ENCODE results near the gene PWP1.

Gene PWP1

DNA sequence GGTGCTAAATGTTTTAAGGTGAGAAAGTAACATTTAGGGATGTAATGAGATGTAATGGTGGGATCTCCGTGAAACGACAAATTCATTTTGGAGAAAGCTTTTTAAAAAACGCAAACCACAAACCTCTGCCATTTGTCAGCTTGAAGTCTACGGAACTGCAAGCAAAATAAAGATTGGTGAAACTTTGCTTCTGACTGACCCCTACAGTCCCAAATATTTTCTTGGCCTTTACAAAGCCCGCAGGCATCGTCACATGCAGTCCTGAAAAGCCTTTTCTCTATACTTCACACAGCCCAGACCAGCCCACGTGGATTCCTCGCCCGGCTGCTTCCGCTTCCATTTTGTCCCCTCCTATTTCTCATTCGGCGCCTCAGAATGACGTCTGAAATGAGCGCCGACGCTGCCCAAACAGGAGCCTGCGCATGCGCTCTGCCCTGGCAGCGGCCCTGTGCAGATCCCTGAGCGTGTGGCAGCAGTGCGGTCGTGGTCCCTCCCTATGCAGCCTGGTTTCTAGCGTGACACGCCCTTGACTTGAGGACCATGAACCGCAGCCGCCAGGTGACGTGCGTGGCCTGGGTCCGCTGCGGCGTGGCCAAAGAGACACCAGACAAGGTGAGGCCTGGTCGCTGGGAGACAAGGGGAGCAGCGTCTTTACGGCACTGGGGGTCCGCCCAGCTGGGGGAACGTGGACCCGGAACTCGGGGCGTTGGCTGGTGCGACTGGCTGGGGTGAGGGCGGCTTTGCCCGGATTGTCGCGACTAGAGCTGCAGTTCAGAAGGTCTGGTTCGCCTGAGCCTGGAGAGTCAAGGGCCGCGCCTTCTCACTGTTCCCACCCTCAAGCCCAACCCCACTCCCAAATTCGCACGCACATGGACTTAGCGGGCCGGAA, at the start of gene PWP1:
Gene PWP1 (plus strand): TSS at position 440 of the 889 bp plus-strand sequence. CDS start 101 bp downstream, at position 541.
- DNase-seq, result peak; percentile 65

DNA sequence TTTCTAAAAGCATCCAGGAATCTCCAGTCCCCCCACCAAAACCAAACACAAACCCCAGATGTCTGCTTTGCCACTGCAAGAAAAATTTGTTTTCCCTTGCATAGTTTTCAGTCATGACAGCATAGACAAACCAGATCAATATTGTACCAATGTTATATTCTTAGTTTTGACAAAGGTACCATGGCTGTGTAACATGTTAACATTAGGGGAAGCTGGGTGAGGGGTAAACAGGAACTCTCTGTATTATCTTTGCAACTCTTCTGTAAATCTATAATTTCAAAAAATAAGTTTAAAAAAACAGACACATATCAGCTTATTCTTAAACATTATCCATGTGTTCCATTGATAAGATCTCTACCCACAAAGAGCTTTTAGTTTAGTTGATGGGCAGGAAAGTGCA, 44.4 kb upstream of the PWP1 start:
- no peak for DNase-seq

DNA sequence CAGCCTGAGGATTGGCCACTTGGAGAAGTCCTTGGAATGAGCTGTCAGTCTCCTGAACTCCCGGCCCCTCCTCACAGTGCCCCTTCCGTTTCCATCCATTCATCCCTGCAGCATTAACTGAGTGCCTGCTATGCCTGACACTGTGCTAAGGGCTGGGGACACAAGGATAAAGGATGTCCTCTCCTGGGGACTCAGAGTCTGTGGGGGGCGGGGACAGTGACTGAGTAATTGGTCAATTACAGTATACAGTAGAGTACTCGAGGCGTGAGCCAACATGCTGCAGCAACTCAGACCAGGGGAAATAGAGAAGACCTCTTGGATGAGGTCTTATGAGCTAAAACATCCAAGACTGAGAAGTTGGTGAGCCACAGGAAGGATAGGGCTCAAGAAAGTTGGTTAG, 43.4 kb upstream of the PWP1 start:
- no peak for DNase-seq

DNA sequence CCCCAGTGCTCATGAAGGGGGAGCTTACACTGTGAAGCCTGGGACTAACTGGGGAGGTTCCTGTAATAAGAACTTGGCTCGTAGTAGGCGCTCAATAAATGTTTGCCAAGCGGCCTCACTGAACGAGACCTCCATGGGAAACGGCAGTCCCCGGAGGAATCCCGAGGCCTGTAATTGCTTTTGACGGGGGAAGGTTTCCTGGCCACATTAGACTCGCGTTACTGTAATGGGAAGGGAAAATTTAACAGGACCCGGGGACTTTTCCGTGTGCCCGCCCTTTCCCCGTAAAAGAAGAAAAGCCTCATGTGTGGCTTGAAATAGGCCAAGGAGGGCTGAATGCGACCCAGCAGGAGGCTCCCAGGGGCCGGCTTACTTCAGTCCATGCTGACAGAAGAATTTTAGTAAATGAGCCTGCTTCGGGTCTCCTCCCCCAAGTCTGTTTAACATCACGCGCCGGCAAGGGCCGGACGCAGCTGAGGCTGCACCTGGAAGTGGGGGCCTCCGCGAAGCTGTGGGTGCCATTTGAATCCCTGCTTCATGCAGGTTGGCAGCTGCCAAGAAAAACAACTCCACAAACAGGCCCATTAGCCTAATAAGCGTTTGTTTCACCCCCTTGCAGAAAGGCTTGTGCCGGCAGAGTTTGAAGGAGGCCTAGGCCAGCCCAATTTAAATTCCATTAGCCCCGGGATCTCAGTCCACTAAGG, 39.8 kb upstream of the PWP1 start:
- DNase-seq, result no peak

DNA sequence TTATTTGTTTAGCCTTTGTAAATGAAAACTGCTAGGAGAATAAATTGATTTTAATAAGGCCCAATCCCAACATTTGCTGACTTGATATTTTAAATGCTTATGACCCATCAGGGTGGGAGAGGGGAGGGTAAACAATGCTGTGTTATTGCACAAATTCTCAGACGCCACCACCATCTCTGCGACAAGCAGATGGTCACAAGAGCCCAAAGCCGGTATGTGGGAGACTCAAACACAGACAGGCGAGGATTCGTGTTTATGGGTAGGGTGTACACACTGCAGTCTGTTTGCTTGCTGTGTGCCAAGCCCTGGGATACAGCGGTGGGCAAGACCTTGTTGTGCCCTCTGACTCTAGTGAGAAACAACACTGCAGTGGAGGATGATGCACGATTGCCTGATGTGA, 39.2 kb upstream of the PWP1 start:
- no peak for DNase-seq

DNA sequence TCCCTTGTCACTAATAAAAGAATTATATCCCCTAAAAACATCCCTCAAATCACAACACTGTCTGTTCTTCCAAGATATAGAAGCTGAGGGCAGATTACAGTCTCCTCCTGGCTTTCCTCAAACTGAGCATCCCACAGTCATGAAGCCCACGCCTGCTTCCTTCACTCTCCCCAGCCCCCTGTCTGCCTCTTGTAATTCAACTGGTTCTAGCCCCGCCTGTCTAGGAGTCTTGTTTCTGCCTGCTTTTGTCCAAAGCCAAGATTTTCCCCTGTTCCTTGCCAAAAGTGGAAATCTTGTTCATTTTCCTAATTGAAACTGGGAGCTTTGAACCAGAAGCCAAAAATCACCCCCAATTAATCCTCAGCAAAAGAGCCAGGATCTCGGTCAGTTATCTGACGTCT, 35.9 kb upstream of the PWP1 start:
- DNase-seq, result no peak

DNA sequence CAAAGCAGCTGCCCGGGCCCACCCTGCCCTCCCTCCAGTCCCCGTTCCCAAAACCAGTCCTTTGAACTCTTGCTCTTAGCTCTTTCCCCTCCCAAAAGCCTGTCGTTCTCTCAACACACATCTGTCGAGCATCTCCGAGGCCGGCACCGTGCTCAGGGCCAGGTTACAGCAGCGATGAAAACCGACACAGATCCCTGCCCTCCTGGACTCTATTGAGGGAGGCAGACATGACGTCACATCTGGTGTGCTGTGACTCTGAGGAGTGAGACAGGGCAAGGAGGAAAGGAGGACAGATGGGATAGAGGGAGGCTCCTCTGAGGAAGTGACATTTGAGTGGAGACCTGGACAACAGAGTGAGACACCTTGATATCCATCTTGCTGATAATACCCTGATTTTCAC, 34.6 kb upstream of the PWP1 start:
- DNase-seq, result no peak

DNA sequence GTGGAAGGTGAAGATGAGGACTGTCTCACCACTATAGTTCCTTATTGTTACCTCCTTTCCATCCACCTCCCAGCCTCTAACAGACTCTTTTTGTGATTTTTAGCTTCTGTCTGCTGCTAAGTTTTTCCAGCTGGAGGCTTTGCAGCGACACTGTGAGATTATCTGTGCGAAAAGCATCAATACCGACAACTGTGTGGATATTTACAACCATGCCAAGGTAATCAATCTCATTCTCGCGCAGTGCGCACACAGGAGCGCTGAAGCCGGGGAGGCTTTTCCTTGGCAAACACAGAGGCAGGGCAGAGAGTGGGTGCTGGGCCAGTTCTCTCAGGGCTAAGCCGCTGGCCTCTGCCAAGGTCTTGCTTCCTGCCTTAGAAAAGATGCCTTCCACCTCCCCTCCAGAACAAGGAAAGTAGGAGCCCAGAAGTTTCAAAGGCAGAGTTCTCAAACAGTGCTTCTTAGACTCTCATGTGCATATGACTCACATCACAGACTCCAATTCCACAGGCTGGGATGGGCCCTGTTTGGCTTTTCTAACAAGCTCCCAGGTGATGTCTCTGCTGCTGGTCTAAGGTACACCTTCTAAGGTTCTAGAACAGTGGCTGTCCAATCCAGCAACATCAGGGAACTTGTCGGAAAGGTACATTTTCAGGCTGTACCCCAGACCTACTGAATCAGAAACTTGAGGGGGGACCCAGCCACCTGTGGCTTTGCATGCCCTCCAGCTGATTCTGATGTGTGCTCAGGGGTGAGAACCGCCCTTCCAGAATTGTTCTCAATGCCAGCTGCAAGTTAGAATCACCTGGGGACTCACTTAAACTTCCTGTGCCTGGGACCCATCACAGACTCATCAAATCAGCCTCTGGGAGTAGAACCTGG, 33.8 kb upstream of the PWP1 start:
- DNase-seq, result no peak

DNA sequence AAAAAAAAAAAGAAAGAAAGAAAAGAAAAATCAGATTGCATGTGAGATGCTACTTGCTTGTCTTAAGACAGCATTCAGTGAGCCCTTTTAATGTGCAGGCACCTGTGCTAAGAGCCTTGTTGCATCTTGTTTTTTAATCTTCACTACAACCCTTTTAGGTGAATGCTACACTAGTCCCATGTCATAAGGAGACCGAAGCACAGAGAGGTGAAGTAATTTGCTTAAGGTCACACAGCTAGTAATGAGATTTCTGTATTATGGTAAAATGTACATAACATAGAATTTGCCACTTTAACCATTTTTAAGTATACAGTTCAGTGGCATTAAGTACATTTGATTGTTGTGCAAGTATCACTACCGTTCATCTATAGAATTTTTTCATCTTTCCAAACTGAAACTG, 32.1 kb upstream of the PWP1 start:
- DNase-seq, result no peak

DNA sequence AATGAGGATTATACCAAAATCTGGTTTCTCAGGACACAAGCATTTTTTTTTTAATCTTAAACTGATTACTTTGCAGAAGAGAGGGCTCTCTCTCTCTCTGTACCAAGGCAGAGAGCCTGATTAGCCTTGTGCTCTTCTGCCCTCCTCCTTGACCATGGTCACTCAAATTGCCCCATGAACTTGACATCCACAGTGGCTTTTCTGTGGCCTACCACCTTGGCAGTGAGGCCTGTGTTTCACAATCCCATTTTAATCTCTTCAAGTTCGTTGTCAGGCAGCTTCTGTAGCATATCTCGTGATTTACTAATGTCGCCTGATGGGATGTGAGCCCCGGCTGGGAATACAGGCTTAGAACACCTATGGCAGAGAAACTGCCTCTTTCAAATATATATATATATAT, 30.7 kb upstream of the PWP1 start:
- no peak for DNase-seq

DNA sequence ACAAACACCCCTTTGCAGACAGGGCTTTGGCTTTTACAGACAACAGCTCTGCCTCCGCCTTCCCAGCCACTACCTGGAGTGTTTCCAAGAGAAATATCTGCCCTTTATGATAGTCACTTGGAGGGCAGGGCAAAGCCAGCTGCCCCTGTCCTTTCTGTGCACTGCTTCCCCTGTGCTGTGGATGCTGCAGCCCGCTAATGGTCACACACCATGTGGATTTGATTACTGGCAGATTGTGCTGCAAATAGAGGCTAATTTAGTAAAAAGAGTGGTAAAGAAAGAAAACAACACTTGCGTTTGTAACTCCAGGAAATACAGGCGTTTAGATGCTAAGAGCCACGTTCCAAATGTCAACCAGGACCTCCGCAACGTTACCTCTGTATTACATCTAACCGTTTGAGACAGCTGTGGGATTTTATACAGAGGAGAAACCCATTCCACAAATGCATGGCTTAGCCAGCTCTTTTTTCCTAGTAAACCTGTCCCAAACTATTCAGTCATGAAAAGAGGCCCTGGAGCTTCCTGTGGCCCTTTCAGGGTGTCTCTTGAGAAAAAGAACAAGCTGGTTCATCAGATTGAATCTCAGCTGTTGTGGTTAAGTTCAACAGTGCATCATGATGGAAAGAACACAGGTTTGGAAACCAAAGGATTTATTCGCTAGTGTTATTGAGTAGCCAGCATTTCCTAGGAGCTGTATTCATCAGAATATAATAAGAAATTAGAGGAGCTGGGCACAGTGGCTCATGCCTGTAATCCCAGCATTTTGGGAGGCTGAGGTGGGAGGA, 30.1 kb upstream of the PWP1 start:
- no peak for DNase-seq

DNA sequence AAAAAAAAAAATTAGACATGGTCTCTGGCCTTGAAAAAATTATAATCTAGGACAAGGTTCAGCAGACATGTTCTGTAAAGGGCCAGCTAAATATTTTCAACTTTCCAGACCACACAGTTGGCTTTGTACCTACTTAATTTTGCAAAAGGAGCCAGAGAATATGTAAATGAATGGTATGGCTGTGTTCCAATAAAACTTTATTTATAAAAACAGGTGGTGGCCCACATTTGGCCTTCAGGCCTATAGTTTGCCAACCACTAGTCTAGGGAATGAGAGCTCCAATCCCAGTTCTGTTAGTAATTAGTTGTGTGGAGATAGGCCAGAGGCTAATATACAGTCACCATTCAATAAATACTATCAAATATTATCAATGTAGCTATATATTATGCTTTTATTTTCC, 29.3 kb upstream of the PWP1 start:
- DNase-seq, result no peak

DNA sequence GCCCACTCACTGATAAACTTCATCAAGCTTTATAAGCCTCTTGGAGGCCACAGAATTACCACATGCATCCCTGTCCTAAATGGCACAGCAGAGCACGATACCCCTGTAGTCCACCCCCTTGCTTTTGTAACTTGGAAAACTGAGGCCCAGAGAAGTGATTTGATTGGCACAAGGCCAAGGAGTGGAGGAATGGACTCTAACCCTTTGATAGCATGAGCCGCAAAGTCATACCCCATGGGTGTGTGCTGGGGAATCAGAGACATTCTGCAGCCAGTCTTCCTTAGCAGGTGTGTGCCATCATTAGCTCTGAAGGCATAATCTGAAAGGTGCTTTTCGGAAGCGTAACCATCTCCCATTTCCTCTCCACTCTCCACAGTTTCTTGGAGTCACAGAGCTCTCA, 28.5 kb upstream of the PWP1 start:
- DNase-seq, result no peak

DNA sequence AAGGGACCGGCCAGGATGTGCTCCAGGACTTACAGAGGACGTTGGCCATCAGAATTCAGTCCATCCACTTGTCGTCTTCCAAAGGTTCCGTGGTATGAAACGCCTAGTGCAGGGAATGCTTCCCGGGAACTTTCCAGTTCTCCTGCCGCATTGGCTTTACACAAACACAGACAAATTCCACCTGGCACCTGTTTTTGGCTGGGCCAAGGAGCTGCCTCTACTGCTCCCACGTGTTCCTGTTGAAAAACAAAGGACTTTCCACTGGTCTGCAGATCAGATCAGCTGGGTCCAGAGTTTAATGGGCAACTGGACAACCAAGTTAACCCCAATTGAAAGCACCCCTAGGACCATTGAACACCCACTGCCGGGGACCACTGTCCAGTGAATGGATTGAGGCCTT, 28.0 kb upstream of the PWP1 start:
- DNase-seq, result no peak

DNA sequence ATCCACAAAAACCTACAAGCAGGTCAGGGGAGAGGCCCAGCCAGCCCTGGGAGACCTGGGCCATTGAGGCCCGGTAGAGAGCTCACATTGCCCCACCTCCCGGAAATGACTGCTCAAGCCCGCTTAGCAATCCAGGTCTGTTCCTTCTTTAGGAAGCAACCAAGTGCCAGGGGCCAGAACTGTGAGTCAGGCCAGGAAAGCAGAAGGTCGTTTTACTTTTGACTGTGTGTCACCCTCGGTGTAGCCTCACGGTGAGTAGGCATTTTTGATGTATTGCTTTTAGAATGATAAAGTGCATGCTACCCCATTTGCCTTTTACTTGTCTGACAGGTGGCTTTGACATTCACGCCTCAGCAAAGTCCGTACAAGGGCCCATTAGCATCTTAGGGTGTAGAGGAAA, 25.4 kb upstream of the PWP1 start:
- no peak for DNase-seq

DNA sequence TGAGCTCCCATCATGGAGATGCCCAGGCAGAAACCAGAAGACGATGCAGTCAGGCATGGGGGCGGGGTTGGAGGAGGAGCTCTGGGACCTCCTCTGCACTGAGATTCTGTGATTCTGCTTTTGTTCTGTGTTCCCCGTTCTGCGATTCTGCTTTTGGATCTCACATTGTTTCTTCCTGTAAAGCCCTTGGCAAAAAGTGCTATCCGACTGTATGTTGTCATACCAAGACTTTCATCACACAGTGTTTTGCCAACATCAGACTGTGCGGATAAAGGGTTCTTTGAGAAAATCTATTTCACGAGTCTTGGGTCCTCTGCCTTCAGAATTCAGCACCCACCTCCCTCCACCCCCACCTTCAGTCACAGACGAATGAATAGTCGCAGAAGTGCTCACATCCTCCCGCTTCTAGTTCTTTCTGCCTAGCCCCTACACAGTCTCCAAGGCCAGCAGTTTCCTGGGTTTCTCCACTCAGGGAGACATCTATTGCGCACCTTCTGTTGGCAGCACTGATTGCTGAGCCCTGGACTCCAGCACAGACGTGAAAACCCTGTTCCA, 24.7 kb upstream of the PWP1 start:
- DNase-seq, result no peak

DNA sequence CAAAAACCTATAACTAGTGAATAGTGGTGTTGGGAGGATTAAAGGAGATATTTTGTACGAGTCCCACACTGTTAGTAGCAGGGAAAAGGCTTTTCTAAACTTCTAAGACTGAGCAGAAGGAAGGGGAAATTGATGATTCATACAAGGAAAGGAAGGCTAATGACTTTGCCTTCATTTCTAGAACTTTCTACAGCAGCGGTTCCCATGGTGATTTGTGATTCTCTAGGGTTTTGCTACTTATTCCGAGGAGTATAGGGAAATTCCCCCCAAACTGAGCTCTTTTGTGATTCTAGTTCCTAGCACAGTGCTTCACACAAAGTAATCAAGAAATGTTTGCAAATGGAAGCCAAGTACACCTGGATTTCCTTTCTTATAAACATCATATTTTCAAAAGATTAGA, 23.8 kb upstream of the PWP1 start:
- DNase-seq, result no peak

DNA sequence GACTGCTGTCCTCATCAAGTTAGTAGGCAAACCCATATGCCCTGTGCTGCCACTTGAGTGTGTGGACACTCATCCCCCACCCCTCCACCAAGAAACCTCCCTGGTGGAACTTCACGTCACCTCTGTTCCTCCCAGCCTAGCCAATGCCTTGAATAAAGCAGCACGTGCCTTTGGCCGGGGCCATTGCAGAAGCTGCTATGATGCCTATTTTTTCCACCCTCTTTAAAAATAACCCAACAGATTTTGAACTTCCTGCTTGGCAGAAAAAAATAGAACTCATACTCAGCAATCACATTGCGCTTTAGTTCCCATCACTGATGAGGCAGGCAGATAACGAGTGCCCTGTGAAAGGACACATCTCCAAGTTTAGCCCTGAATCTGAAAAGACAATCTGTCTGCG, 23.1 kb upstream of the PWP1 start:
- DNase-seq, result no peak

DNA sequence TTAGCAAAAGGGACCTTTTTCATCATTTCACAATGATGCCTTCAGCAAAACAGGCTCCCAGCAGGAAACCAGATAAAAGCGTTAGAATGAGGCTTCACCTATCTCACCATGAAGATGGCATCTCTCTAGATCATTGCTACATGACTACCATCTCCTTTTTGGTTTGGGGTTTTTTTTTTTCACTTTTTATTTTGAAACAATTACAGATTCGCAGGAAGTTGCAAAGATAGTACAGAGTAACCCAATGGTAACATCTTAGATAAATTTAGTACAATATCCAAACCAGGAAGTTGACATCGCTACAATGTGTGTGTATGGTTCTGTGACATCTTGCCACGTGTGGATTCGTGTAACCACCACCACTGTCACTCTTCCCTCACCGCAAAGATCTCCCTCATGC, 22.3 kb upstream of the PWP1 start:
- no peak for DNase-seq

DNA sequence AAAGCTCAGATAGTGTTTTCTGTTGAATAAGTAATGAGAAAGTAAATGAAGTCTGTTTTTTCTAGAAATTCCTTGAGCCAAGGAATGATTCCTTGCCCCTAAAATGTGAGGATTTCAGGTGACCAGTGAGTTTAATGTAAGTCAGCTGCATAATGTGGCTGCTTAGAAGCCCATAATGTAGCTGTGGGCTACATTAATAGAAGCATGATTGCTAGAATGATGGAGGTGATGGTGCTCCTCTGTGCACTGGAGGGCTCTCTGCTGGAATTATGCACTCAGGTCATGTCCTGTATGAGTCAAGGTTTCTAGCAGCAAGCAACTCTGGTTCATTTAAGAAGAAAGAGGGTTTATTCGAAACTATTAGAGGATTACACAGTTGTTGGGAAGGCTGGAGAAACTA, 19.6 kb upstream of the PWP1 start:
- no peak for DNase-seq

DNA sequence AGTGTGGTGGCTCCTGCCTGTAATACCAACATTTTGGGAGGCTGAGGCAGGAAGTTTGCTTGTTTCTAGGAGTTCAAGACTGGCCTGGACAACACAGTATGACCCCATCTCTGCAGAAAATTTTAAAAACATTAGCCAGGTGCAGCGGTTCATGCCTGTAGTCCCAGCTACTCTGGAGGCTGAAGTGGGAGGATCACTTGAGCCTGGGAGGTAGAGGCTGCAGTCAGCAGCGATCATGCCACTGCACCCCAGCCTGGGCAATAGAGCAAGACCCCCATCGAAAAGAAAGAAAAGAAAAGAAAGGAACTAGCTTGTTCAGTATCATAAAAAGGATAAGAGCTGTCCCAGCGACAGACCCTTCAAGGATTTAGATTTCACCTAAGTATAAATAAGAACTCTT, 18.1 kb upstream of the PWP1 start:
- DNase-seq, result no peak

Data from GOT3 (cell line).